Prostate gland (tissue), 2 donors: ENCODE measurements around the gene LGALS9. TPM values are rescaled to one million over a fixed set of nuclear protein-coding genes. Genes with fewer than 3 reads are reported as not detected.
A peak's percentile ranks its signal among the peaks of the same experiment; 100 is the strongest.

ENCODE experiments used
- DNase-seq: peaks from one replicate; pipeline ENCODE4 v3.0.0-alpha.2; 2019; ENCODE audit warnings: low spot score
- H3K27ac ChIP-seq, 2 donors: fragments of 200-600 bp; sonication (generic); 2 replicates each; pipeline ENCODE4 v1.5.1; 2017 to 2019
- H3K27me3 ChIP-seq: fragments of 200-600 bp; sonication (generic); replicated peaks from 2 replicates; pipeline ENCODE4 v1.5.1; 2019; ENCODE audit not compliant: insufficient read depth
- H3K36me3 ChIP-seq, 2 donors: fragments of 200-600 bp; sonication (generic); 1 replicate in 1 of 2; 2 replicates in 1 of 2; pipeline versions ENCODE4 v1.5.1 to v1.8.1; 2017 to 2019
- H3K4me1 ChIP-seq: fragments of 200-600 bp; sonication (generic); replicated peaks from 2 replicates; pipeline ENCODE4 v1.5.1; 2019
- H3K4me3 ChIP-seq, 2 donors: fragments of 200-600 bp; sonication (generic); 2 replicates each; pipeline ENCODE4 v1.5.1; 2017 to 2019
- H3K9me3 ChIP-seq: fragments of 200-600 bp; sonication (generic); 2 replicates; pipeline ENCODE4 v1.5.1; 2017
- POLR2A ChIP-seq: fragments of 450-650 bp; IDR thresholded peaks from one replicate; pipeline ENCODE4 v1.6.1; 2016; ENCODE audit warnings: antibody characterized with exemption, mild to moderate bottlenecking
- POLR2AphosphoS5 ChIP-seq: sonication (generic); formaldehyde crosslinking; IDR thresholded peaks from one replicate; pipeline ENCODE4 v1.6.1; 2017; ENCODE audit warnings: antibody characterized with exemption
- WGBS: methylation state at CpG from one replicate; pipeline ENCODE4 v1.1.5; 2018; 5-methylcytosine and 5-hydroxymethylcytosine counted together
- intact Hi-C: fragments of 100-400 bp; cut with DNase I; formaldehyde crosslinking; loops from one replicate; pipeline ENCODE4 v1.14.2; 2022
- total RNA-seq, 2 donors: library from RNA; depleted of rRNA; stranded (reverse); fragments of >200 nt; gene quantifications; one replicate each; pipeline ENCODE4 v1.1.0, GENCODE V29; 2016
- TF ChIP-seq, protein P1 (sequence below), 4 experiments: fragments of 200-600 bp in 2 of 4; fragments of 450-650 bp in 2 of 4; sonication (generic) in 2 of 4; IDR thresholded peaks; 1 replicate in 3 of 4; 2 replicates in 1 of 4; pipeline ENCODE4 v1.5.1; 2016 to 2019; ENCODE audit warnings: antibody characterized with exemption in 4 of 4, mild to moderate bottlenecking in 2 of 4, moderate library complexity in 2 of 4

Gene LGALS9
- total RNA-seq, result 10 to 100 TPM in 1 of 2 donors, 1 to 10 TPM in 1; 7.2 to 16.7 TPM

DNA sequence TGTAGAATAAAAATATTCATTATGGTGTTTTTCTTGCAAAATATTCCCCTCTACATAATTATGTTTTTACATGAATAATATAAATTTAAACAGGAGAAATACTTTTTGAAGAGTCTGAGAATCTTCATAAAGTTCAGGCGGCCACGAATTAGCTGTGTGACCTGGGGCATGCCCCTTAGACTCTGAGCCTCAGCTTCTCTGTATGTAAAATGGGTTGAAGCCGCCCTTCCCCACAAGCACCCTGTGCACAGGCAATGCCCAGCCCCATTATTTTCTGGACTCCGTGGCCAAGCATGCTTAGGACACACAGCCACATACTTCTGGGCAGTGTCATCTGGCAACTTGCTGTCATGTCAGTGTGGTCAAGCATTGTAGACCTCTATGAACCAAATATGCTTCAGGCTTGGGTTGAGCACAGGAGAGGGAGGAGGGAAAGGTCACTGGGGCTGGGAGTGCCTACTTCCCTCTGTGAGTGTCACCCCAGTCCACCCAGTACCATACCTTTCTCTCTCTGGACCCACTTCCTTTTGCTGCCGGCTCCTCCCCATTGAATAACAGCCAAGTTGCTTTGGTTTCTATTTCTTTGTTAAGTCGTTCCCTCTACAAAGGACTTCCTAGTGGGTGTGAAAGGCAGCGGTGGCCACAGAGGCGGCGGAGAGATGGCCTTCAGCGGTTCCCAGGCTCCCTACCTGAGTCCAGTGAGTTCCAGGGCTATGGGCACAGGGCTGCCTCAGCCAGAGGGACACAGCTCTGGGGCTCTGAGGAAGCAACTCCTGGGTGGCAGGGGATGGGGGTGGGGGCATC, at the start of gene LGALS9:
Gene LGALS9 (plus strand): TSS at position 582 of the 804 bp plus-strand sequence. CDS start 78 bp downstream, at position 660.
- H3K4me1 ChIP-seq, result no peaks in the 10 kb centered on the region
- no peaks in the 10 kb centered on the region for H3K9me3 ChIP-seq
- DNase-seq, result no peak
- H3K27ac ChIP-seq, result no peak within 1 kb of the TSS
- intact Hi-C loops, result no loop called here
- no peaks in the 10 kb centered on the region for H3K27me3 ChIP-seq
- no peak within 1 kb of the TSS for H3K4me3 ChIP-seq
- H3K36me3 ChIP-seq, result no peaks in the 10 kb centered on the region
- WGBS, result 50% methylated on average over 10 of the region's 10 CpGs
- TF ChIP-seq, protein P1, sequence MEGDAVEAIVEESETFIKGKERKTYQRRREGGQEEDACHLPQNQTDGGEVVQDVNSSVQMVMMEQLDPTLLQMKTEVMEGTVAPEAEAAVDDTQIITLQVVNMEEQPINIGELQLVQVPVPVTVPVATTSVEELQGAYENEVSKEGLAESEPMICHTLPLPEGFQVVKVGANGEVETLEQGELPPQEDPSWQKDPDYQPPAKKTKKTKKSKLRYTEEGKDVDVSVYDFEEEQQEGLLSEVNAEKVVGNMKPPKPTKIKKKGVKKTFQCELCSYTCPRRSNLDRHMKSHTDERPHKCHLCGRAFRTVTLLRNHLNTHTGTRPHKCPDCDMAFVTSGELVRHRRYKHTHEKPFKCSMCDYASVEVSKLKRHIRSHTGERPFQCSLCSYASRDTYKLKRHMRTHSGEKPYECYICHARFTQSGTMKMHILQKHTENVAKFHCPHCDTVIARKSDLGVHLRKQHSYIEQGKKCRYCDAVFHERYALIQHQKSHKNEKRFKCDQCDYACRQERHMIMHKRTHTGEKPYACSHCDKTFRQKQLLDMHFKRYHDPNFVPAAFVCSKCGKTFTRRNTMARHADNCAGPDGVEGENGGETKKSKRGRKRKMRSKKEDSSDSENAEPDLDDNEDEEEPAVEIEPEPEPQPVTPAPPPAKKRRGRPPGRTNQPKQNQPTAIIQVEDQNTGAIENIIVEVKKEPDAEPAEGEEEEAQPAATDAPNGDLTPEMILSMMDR (IDR thresholded peaks at IDR 0.05), result no peak
- TF ChIP-seq POLR2A, result peak; percentile 40

GRCh38 chr17:27582696-27583095, 48.3 kb upstream of the LGALS9 start:
- Histone ChIP-seq H3K27ac (no peak overlapping the region), H3K36me3 (no peaks in the 10 kb centered on the region), H3K4me3 (no peak overlapping the region), H3K9me3 (no peaks in the 10 kb centered on the region), H3K4me1 (no peaks in the 10 kb centered on the region), H3K27me3 (no peaks in the 10 kb centered on the region)
- no peak for DNase-seq
- intact Hi-C loops, result no loop called here
- WGBS, result 89% methylated on average over 13 of the region's 18 CpGs
- TF ChIP-seq, protein P1 (IDR thresholded peaks at IDR 0.05), result no peak
- no peak for TF ChIP-seq POLR2AphosphoS5

DNA sequence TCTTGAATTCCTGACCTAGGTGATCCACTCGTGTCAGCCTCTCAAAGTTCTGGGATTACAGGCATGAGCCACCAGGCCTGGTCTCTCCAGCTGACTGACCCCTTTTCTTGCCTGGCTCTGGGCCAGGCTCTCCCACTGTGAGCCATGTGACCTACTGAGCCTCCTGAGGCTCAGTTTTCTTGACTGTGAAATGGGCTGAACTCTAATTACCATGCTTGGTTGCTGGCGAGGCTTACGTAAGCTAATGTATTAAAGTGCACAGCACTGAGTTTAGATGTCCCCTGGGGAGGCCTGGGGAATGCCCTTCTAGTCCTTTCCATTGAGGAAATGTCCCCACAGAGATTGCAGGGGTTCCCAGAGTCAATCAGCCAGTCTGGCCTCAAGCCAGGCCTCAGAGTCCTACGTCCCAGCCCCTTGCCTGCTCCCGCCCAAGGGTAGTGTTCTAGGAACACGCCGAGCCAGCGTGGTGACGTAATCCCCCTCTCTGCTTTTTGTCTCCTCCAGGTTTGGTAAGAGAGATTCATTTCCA, 45.8 kb upstream of the LGALS9 start:
- Histone ChIP-seq H3K27ac (no peak overlapping the region), H3K36me3 (no peaks in the 10 kb centered on the region), H3K4me1 (no peaks in the 10 kb centered on the region), H3K4me3 (no peak overlapping the region), H3K9me3 (no peaks in the 10 kb centered on the region), H3K27me3 (no peaks in the 10 kb centered on the region)
- no peak for DNase-seq
- 88% methylated on average over 9 of the region's 9 CpGs for whole genome bisulfite sequencing
- intact Hi-C loops, result no loop called here
- TF ChIP-seq, protein P1 (IDR thresholded peaks at IDR 0.05), result no peak
- TF ChIP-seq POLR2A (no peak), POLR2AphosphoS5 (no peak)

GRCh38 chr17:27585792-27586191, 45.2 kb upstream of the LGALS9 start:
- Histone ChIP-seq H3K4me1 (no peaks in the 10 kb centered on the region), H3K36me3 (no peaks in the 10 kb centered on the region), H3K9me3 (no peaks in the 10 kb centered on the region), H3K27ac (no peak overlapping the region), H3K4me3 (no peak overlapping the region), H3K27me3 (no peaks in the 10 kb centered on the region)
- TF ChIP-seq, protein P1 (IDR thresholded peaks at IDR 0.05), result no peak
- TF ChIP-seq POLR2AphosphoS5, result no peak
- no peak for TF ChIP-seq POLR2A
- no peak for DNase-seq
- intact Hi-C loops, result no loop called here
- 85% methylated on average over 5 of the region's 5 CpGs for WGBS

DNA sequence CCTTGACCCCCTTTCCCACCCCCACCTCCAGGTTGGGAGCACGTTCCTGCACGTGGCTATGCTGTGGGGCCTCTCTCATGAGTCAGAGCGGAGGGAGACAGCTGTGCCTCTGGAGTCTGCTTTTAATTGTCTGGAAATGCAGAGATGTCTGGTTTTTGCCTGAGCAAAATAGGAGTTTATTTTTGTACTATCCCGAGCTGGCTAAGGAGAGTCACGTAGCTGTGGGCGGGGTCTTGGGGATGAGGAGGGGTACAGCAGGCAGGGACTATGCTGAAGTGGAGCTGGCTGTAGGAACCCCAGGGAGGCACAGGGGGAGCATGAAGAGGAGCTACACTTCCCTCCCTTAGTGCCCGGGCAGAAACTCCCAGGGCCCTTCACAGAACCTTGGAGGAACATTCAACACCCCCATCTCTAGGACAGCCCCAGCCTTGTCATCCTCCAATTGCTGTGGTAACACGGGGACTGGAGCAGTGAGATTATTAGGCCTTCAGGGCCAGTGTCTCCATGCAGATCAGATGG, 44.7 kb upstream of the LGALS9 start:
- intact Hi-C loops, result no loop called here
- Histone ChIP-seq H3K4me3 (no peak overlapping the region), H3K27me3 (no peaks in the 10 kb centered on the region), H3K9me3 (no peaks in the 10 kb centered on the region), H3K27ac (no peak overlapping the region), H3K36me3 (no peaks in the 10 kb centered on the region), H3K4me1 (no peaks in the 10 kb centered on the region)
- no peak for DNase-seq
- 69% methylated on average over 8 of the region's 8 CpGs for WGBS
- TF ChIP-seq POLR2A (no peak), POLR2AphosphoS5 (no peak)
- TF ChIP-seq, protein P1 (IDR thresholded peaks at IDR 0.05), result no peak
